DND-41 (cell line): ENCODE data around the gene IGSF21.

Experiments used
- ATAC-seq: fragments of 200-7000 bp; cut with Tn5 transposase; 3 replicates; pipeline ENCODE4 v1.9.1; 2021; ENCODE audit warnings: low read depth; ENCODE audit not compliant: insufficient read depth
- DNase-seq: peaks from one replicate; pipeline ENCODE4 v3.0.0-alpha.2; 2020
- H2AFZ ChIP-seq: 2 replicates; pipeline ENCODE4 v1.6.0; 2012; ENCODE audit warnings: low read depth, low read length
- H3K27ac ChIP-seq: 2 replicates; pipeline ENCODE4 v1.5.1; 2012; ENCODE audit warnings: low read length, inconsistent platforms
- H3K27me3 ChIP-seq: fragments of 200-600 bp; sonication (generic); 2 replicates; pipeline ENCODE4 v1.6.0; 2012; ENCODE audit warnings: low read length, mild to moderate bottlenecking, inconsistent platforms; ENCODE audit not compliant: insufficient read depth, poor library complexity
- H3K36me3 ChIP-seq: 2 replicates; pipeline ENCODE4 v1.5.1; 2012; ENCODE audit warnings: low read length, inconsistent platforms; ENCODE audit not compliant: insufficient read depth
- H3K4me1 ChIP-seq: 2 replicates; pipeline ENCODE4 v1.5.1; 2012; ENCODE audit warnings: mild to moderate bottlenecking, low read length; ENCODE audit not compliant: insufficient read depth
- H3K4me2 ChIP-seq: 2 replicates; pipeline ENCODE4 v1.6.0; 2012; ENCODE audit warnings: mild to moderate bottlenecking, moderate library complexity, low read length, inconsistent platforms; ENCODE audit not compliant: insufficient read depth
- H3K4me3 ChIP-seq, 2 experiments: fragments of 200-600 bp in 1 of 2; shearing (Covaris generic) in 1 of 2; 2 replicates each; pipeline ENCODE4 v1.5.1; 2012 to 2016; ENCODE audit warnings: inconsistent platforms in 2 of 2, low read length in 2 of 2, mild to moderate bottlenecking in 2 of 2, low read depth in 1 of 2, moderate library complexity in 1 of 2
- H3K79me2 ChIP-seq: 2 replicates; pipeline ENCODE4 v1.6.0; 2012; ENCODE audit warnings: low read length, inconsistent platforms; ENCODE audit not compliant: insufficient read depth
- H3K9ac ChIP-seq: 2 replicates; pipeline ENCODE4 v1.6.0; 2012; ENCODE audit warnings: low read depth, mild to moderate bottlenecking, inconsistent platforms, low read length, moderate library complexity
- H3K9me3 ChIP-seq: 2 replicates; pipeline ENCODE4 v1.5.1; 2012; ENCODE audit warnings: low read length, moderate library complexity, mild to moderate bottlenecking, inconsistent platforms; ENCODE audit not compliant: insufficient read depth, severe bottlenecking
- H4K20me1 ChIP-seq: 2 replicates; pipeline ENCODE4 v1.6.0; 2012; ENCODE audit warnings: low read length; ENCODE audit not compliant: insufficient read depth
- CTCF ChIP-seq: IDR thresholded peaks from 2 replicates; pipeline ENCODE4 v1.5.1; 2012; ENCODE audit warnings: borderline replicate concordance, low read length, moderate library complexity, mild to moderate bottlenecking; ENCODE audit not compliant: poor library complexity, severe bottlenecking; ENCODE audit errors: extremely low read depth
- EZH2 ChIP-seq: IDR thresholded peaks from 3 replicates; pipeline ENCODE4 v1.6.1; 2012; ENCODE audit warnings: borderline replicate concordance, low read depth, mild to moderate bottlenecking, moderate library complexity, low read length, inconsistent platforms; ENCODE audit not compliant: severe bottlenecking

Gene IGSF21

DNA sequence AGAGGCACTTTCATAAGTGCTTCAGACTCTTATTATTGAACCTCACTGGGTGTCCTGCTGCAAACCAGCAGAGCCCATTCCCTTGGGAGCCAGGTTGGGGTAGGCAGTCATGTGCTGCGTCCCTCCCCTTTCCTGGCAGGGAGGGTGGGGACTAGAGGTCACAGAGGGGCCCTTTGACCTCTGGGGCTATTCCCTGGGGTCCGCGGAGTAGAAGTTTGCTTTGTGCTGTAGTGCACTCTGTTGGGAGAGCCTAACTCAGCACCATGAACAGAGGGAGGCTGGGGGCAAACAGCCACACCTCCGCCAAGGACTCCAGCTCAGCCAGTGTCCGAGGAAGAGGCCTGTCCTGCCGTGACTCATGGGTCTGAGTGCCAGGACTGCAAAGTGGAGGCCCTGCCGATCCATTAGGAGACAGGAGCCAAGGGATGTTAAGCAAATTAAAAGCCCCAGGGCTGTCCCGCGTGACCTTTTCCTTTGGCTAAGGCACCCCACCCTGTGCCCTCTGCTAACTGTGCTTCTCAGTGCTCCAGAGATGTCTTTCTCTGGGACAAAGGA lies 3.0 kb upstream of the IGSF21 start:
- Histone ChIP-seq H2AFZ (no peak overlapping the region), H3K27ac (no peak overlapping the region), H3K27me3 (no peaks in the 10 kb centered on the region), H3K9ac (no peak overlapping the region), H3K4me2 (no peak overlapping the region), H3K4me1 (no peaks in the 10 kb centered on the region), H3K79me2 (no peaks in the 10 kb centered on the region), H3K9me3 (no peaks in the 10 kb centered on the region), H3K36me3 (no peaks in the 10 kb centered on the region), H4K20me1 (peaks cover 5% of the 10 kb centered on the region; the same call in 1 of the 2 replicates), H3K4me3 (no peak overlapping the region)
- no peak for ATAC-seq
- DNase-seq = no peak
- no peak for TF ChIP-seq CTCF
- TF ChIP-seq EZH2 = no peak

DNA sequence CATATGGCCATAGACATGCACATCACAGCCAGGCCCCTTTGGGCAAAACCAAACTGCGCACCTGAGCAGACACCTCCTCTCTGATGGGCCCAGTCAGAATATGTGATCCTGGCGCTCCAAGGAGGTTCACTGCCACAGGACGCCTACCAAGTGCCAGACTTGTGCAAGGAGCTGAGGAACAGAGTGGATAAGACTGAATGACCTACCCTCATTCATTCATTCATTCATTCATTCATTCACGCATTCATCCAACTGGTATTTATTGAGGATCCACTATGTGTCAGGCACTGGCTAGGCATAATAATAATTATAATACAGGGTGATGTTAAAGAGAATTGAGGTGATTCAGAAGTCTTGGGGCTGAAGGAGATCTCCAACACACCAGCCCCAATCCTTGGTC lies 2.4 kb upstream of the IGSF21 start:
- peaks cover 5% of the 10 kb centered on the region; the same call in 1 of the 2 replicates for H4K20me1 ChIP-seq
- H3K4me2 ChIP-seq = no peak overlapping the region
- ATAC-seq = no peak
- H3K79me2 ChIP-seq = no peaks in the 10 kb centered on the region
- no peak overlapping the region for H3K9ac ChIP-seq
- no peak overlapping the region for H2AFZ ChIP-seq
- H3K27me3 ChIP-seq = no peaks in the 10 kb centered on the region
- H3K36me3 ChIP-seq = no peaks in the 10 kb centered on the region
- no peak for DNase-seq
- H3K4me3 ChIP-seq = no peak overlapping the region
- TF ChIP-seq EZH2 = no peak
- no peak for TF ChIP-seq CTCF
- no peaks in the 10 kb centered on the region for H3K9me3 ChIP-seq
- no peak overlapping the region for H3K27ac ChIP-seq
- no peaks in the 10 kb centered on the region for H3K4me1 ChIP-seq

DNA sequence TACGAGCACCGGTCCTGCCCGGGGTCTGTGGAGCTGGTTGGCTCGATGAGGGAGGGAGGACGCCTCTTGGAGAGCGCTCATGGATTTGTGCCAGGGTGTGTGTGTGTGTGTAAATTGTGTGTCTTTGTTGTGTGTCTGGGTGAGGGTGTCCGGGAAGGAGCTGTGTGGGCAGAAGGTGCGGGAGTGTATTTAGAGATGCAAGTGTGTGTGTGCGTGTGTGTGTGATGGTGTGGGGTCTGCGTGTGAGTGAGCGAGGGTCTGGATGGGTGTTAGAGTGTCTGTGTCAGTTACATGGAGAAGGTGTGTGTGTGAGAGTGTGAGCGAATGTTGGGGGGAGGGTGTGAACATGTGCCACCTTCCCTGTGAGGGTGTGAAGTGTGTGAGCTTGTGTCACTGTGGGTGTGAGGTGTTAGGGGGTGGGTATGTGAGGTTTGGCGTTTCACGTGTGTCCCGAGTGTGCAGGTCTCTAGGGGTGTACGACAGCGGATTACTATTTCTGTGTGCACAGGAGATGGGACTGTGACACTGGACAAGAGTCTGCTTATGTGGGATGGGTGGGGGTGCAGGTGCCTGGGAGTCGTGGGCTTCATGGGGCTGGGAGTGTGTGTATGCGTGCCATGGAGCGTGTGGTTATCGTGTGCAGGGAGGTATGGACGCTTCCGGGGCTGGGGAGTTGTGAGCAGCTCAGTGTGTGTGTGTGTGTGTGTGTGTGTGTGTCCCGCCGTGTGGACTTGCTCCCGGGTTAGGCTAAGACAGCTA lies 880 bp downstream of the IGSF21 start:
- Histone ChIP-seq H3K9ac (no peak overlapping the region), H3K9me3 (no peaks in the 10 kb centered on the region), H3K4me2 (no peak overlapping the region), H4K20me1 (peaks cover 2% of the 10 kb centered on the region; the same call in 1 of the 2 replicates), H3K27me3 (peaks cover 6% of the 10 kb centered on the region), H2AFZ (no peak overlapping the region), H3K36me3 (no peaks in the 10 kb centered on the region), H3K4me1 (no peaks in the 10 kb centered on the region), H3K27ac (no peak overlapping the region), H3K4me3 (no peak overlapping the region), H3K79me2 (no peaks in the 10 kb centered on the region)
- ATAC-seq (no peak), DNase-seq (no peak)
- no peak for TF ChIP-seq CTCF
- TF ChIP-seq EZH2 = no peak
